ENCODE data around the gene KCNQ5.
"Not testable (repeated sequence)": the region's sequence is repeated elsewhere in the genome, so short reads cannot be mapped to it uniquely, and the experiment has no call there.

KCNQ5 gene

GRCh38 chr6:72844614-72845013, 222.8 kb downstream of the KCNQ5 start:
- DNase-seq (ENCODE audit: low read depth), result no peak

GRCh38 chr6:72849346-72849745, 227.5 kb downstream of the KCNQ5 start:
- no peak for DNase-seq (ENCODE audit: low read depth)

- DNase-seq (ENCODE audit: low read depth), result no peak
Measured at GRCh38 chr6:72850040-72850439, 228.2 kb downstream of the KCNQ5 start.

- DNase-seq (ENCODE audit: low read depth), result no peak
Measured at GRCh38 chr6:72850469-72850868, 228.6 kb downstream of the KCNQ5 start.

GRCh38 chr6:72855471-72855870, 233.6 kb downstream of the KCNQ5 start:
- DNase-seq (ENCODE audit: low read depth), result peak; percentile 18

GRCh38 chr6:72856801-72857200, 234.9 kb downstream of the KCNQ5 start:
- DNase-seq (ENCODE audit: low read depth), result no peak

GRCh38 chr6:72857791-72858585, 236.1 kb downstream of the KCNQ5 start:
- DNase-seq (ENCODE audit: low read depth), result no peak

- DNase-seq (ENCODE audit: low read depth), result no peak
Measured at GRCh38 chr6:72861059-72861458, 239.2 kb downstream of the KCNQ5 start.

GRCh38 chr6:72861935-72862432, 240.1 kb downstream of the KCNQ5 start:
- peak; percentile 44 for DNase-seq (ENCODE audit: low read depth)

GRCh38 chr6:72863131-72863530, 241.3 kb downstream of the KCNQ5 start:
- no peak for DNase-seq (ENCODE audit: low read depth)

- DNase-seq (ENCODE audit: low read depth), result no peak
Measured at GRCh38 chr6:72864236-72864635, 242.4 kb downstream of the KCNQ5 start.

GRCh38 chr6:72864799-72865198, 242.9 kb downstream of the KCNQ5 start:
- no peak for DNase-seq (ENCODE audit: low read depth)

GRCh38 chr6:72865467-72865866, 243.6 kb downstream of the KCNQ5 start:
- DNase-seq (ENCODE audit: low read depth), result peak; percentile 33

- DNase-seq (ENCODE audit: low read depth), result no peak
Measured at GRCh38 chr6:72869621-72870020, 247.8 kb downstream of the KCNQ5 start.

- DNase-seq (ENCODE audit: low read depth), result no peak
Measured at GRCh38 chr6:72873433-72873832, 251.6 kb downstream of the KCNQ5 start.

GRCh38 chr6:72876256-72876655, 254.4 kb downstream of the KCNQ5 start:
- no peak for DNase-seq (ENCODE audit: low read depth)

GRCh38 chr6:72886170-72886569, 264.3 kb downstream of the KCNQ5 start:
- DNase-seq (ENCODE audit: low read depth), result no peak

- DNase-seq (ENCODE audit: low read depth), result no peak
Measured at GRCh38 chr6:72890233-72890632, 268.4 kb downstream of the KCNQ5 start.

GRCh38 chr6:72890671-72891070, 268.8 kb downstream of the KCNQ5 start:
- peak; percentile 3 for DNase-seq (ENCODE audit: low read depth)

GRCh38 chr6:72892901-72893300, 271.0 kb downstream of the KCNQ5 start:
- no peak for DNase-seq (ENCODE audit: low read depth)

- DNase-seq (ENCODE audit: low read depth), result no peak
Measured at GRCh38 chr6:72894091-72894490, 272.2 kb downstream of the KCNQ5 start.

GRCh38 chr6:72898313-72898712, 276.4 kb downstream of the KCNQ5 start:
- DNase-seq (ENCODE audit: low read depth), result not testable (repeated sequence)

GRCh38 chr6:72905705-72906478, 284.0 kb downstream of the KCNQ5 start:
- no peak for DNase-seq (ENCODE audit: low read depth)
